GM23338 (cell line): ENCODE results near the gene CYRIA. TPM values are rescaled to one million over a fixed set of nuclear protein-coding genes. Genes with fewer than 3 reads are reported as not detected.
A peak's percentile ranks its signal among the peaks of the same experiment; 100 is the strongest.

ENCODE experiments used
- ATAC-seq: fragments of 200-7000 bp; cut with Tn5 transposase; 3 replicates; pipeline ENCODE4 v1.9.1; 2020
- DNase-seq: peaks from one replicate; pipeline ENCODE4 v3.0.0-alpha.2; 2015; ENCODE audit warnings: low spot score
- H2AFZ ChIP-seq: fragments of 200-600 bp; sonication (generic); 2 replicates; pipeline ENCODE4 v1.8.0; 2016; ENCODE audit warnings: antibody characterized with exemption, mild to moderate bottlenecking, moderate library complexity
- H3F3A ChIP-seq: fragments of 200-600 bp; sonication (generic); replicated peaks from 2 replicates; pipeline ENCODE4 v1.8.0; 2017; ENCODE audit warnings: antibody characterized with exemption, mixed run types, low read depth
- H3K27ac ChIP-seq: fragments of 200-600 bp; sonication (generic); 2 replicates; pipeline ENCODE4 v1.6.1; 2016; ENCODE audit warnings: low read depth
- H3K27me3 ChIP-seq: fragments of 200-600 bp; sonication (generic); 2 replicates; pipeline ENCODE4 v1.8.0; 2016; ENCODE audit warnings: mild to moderate bottlenecking, mixed run types, moderate library complexity; ENCODE audit not compliant: insufficient read depth
- H3K36me3 ChIP-seq: fragments of 200-600 bp; sonication (generic); 2 replicates; pipeline ENCODE4 v1.8.0; 2016; ENCODE audit warnings: mild to moderate bottlenecking; ENCODE audit not compliant: insufficient read depth
- H3K4me1 ChIP-seq: fragments of 200-600 bp; sonication (generic); 2 replicates; pipeline ENCODE4 v1.8.0; 2016; ENCODE audit warnings: mild to moderate bottlenecking, moderate library complexity; ENCODE audit not compliant: insufficient read depth
- H3K4me2 ChIP-seq: fragments of 200-600 bp; sonication (generic); 2 replicates; pipeline ENCODE4 v1.7.1; 2017; ENCODE audit warnings: mixed run types
- H3K4me3 ChIP-seq: fragments of 200-600 bp; sonication (generic); 2 replicates; pipeline ENCODE4 v1.6.1; 2016; ENCODE audit warnings: mixed run types
- H3K79me2 ChIP-seq: fragments of 200-600 bp; sonication (generic); replicated peaks from 2 replicates; pipeline ENCODE4 v1.8.0; 2017; ENCODE audit warnings: mild to moderate bottlenecking; ENCODE audit not compliant: insufficient read depth
- H3K9me2 ChIP-seq: fragments of 200-600 bp; sonication (generic); 2 replicates; pipeline ENCODE4 v1.8.0; 2017; ENCODE audit not compliant: insufficient read depth
- H4K20me1 ChIP-seq: fragments of 200-600 bp; sonication (generic); replicated peaks from 2 replicates; pipeline ENCODE4 v1.8.0; 2017; ENCODE audit warnings: mild to moderate bottlenecking; ENCODE audit not compliant: insufficient read depth
- H3K27ac Mint-ChIP-seq: 2 replicates; pipeline ENCODE4 v1.8.0; 2020; ENCODE audit warnings: inconsistent platforms, mild to moderate bottlenecking, moderate library complexity, mixed read lengths
- H3K27me3 Mint-ChIP-seq: 3 replicates; pipeline ENCODE4 v1.8.0; 2022; ENCODE audit warnings: low read depth, mild to moderate bottlenecking, moderate library complexity, mixed read lengths, inconsistent platforms; ENCODE audit not compliant: insufficient read depth, poor library complexity
- H3K36me3 Mint-ChIP-seq: 3 replicates; pipeline ENCODE4 v1.8.0; 2021; ENCODE audit warnings: low read depth, mild to moderate bottlenecking, inconsistent platforms, moderate library complexity, mixed read lengths
- H3K4me1 Mint-ChIP-seq: 3 replicates; pipeline ENCODE4 v1.8.0; 2020; ENCODE audit warnings: mild to moderate bottlenecking, inconsistent platforms, mixed read lengths
- H3K4me3 Mint-ChIP-seq: 3 replicates; pipeline ENCODE4 v1.8.0; 2021; ENCODE audit warnings: moderate library complexity, mild to moderate bottlenecking, inconsistent platforms, mixed read lengths
- H3K9me3 Mint-ChIP-seq: 3 replicates; pipeline ENCODE4 v1.8.0; 2020; ENCODE audit warnings: moderate library complexity, mild to moderate bottlenecking, inconsistent platforms, mixed read lengths
- CREB1 ChIP-seq: fragments of 250-450 bp; sonication (Bioruptor Pico); IDR thresholded peaks from 2 replicates; pipeline ENCODE4 v1.5.0; 2020; ENCODE audit warnings: low read depth, mild to moderate bottlenecking, moderate library complexity
- CTCF ChIP-seq, 2 experiments: fragments of 200-600 bp in 1 of 2; sonication (generic) in 1 of 2; conservative IDR thresholded peaks; 2 replicates each; pipeline versions ENCODE4 v1.5.1 to v1.6.1; 2016 to 2017; ENCODE audit warnings: antibody characterized with exemption in 2 of 2, low read depth in 2 of 2, mild to moderate bottlenecking in 2 of 2, moderate library complexity in 1 of 2
- ETS1 ChIP-seq: IDR thresholded peaks from 2 replicates; pipeline ENCODE4 v1.6.1; 2016; ENCODE audit warnings: antibody characterized with exemption
- EZH2 ChIP-seq: fragments of 200-600 bp; sonication (generic); IDR thresholded peaks from one replicate; pipeline ENCODE4 v1.8.0; 2017; ENCODE audit warnings: antibody characterized with exemption, mild to moderate bottlenecking, low read depth; ENCODE audit not compliant: unreplicated experiment
- EZH2phosphoT487 ChIP-seq: fragments of 200-600 bp; sonication (generic); IDR thresholded peaks from one replicate; pipeline ENCODE4 v1.8.1; 2018; ENCODE audit warnings: antibody characterized with exemption; ENCODE audit not compliant: unreplicated experiment
- JUNB ChIP-seq: IDR thresholded peaks from one replicate; pipeline ENCODE4 v1.6.1; 2016; ENCODE audit warnings: antibody characterized with exemption; ENCODE audit not compliant: unreplicated experiment
- NANOG ChIP-seq: IDR thresholded peaks from 2 replicates; pipeline ENCODE4 v1.6.1; 2016; ENCODE audit warnings: antibody characterized with exemption, borderline replicate concordance
- POLR2AphosphoS5 ChIP-seq: IDR thresholded peaks from 2 replicates; pipeline ENCODE4 v1.6.1; 2016; ENCODE audit warnings: antibody characterized with exemption, low read depth
- REST ChIP-seq: IDR thresholded peaks from one replicate; pipeline ENCODE4 v1.6.1; 2018; ENCODE audit warnings: antibody characterized with exemption; ENCODE audit not compliant: unreplicated experiment
- STAT1 ChIP-seq: IDR thresholded peaks from one replicate; pipeline ENCODE4 v1.6.1; 2016; ENCODE audit warnings: antibody characterized with exemption; ENCODE audit not compliant: unreplicated experiment
- ZNF114 ChIP-seq: fragments of 250-450 bp; sonication (Bioruptor Pico); IDR thresholded peaks from 2 replicates; pipeline ENCODE4 v1.5.0; 2020; ENCODE audit warnings: mild to moderate bottlenecking, moderate library complexity
- ZNF331 ChIP-seq: fragments of 250-450 bp; sonication (Bioruptor Pico); IDR thresholded peaks from 2 replicates; pipeline ENCODE4 v1.5.0; 2020; ENCODE audit warnings: low read depth, mild to moderate bottlenecking, moderate library complexity
- ZNF462 ChIP-seq: fragments of 250-450 bp; sonication (Bioruptor Pico); IDR thresholded peaks from 2 replicates; pipeline ENCODE4 v1.5.0; 2020; ENCODE audit warnings: mild to moderate bottlenecking, moderate library complexity
- polyA plus RNA-seq: library from polyadenylated mRNA; unstranded; fragments of >200 nt; fragmentation: Nextera tagmentation; extraction: Ambion mirVana; gene quantifications from 2 replicates; pipeline ENCODE4 v1.2.1, GENCODE V29; 2016
- total RNA-seq: library from RNA; depleted of rRNA; stranded (reverse); fragments of >200 nt; shearing (Covaris generic); gene quantifications from 2 replicates; pipeline ENCODE4 v1.2.3, GENCODE V29; 2014

CYRIA gene
- total and polyA plus RNA-seq, 2 experiments from 2014 or later: 3.0 to 5.3 TPM

GRCh38 chr2:16625759-16626158, 39.9 kb downstream of the CYRIA start:
- H3K27ac Mint-ChIP-seq: peak overlapping the region; percentile 64; the same call in 1 of the 2 replicates

More at GRCh38 chr2:16625759-16626158, 39.9 kb downstream of the CYRIA start:
- Mint-ChIP-seq H3K36me3 (no peaks in the 10 kb centered on the region), H3K27me3 (no peaks in the 10 kb centered on the region), H3K4me3 (no peak overlapping the region), H3K4me1 (peaks cover 38% of the 10 kb centered on the region), H3K9me3 (no peaks in the 10 kb centered on the region)
- Histone ChIP-seq H3K27ac (no peak overlapping the region), H4K20me1 (no peaks in the 10 kb centered on the region), H3K9me2 (no peaks in the 10 kb centered on the region; the same call in 1 of the 2 replicates), H3K27me3 (no peaks in the 10 kb centered on the region), H3K4me1 (peaks cover 16% of the 10 kb centered on the region), H3K36me3 (no peaks in the 10 kb centered on the region), H2AFZ (peak overlapping the region; percentile 84; the same call in 1 of the 2 replicates), H3K79me2 (no peaks in the 10 kb centered on the region), H3K4me2 (peak overlapping the region; percentile 59), H3K4me3 (0 out of 2 replicates have a peak overlapping the region, but pooled peaks have one; percentile 13), H3F3A (no peaks in the 10 kb centered on the region)
- ATAC-seq (no peak), DNase-seq (no peak)
- TF ChIP-seq ZNF114 (CRISPR knock-in tag) (no peak), ZNF331 (CRISPR knock-in tag) (no peak), EZH2phosphoT487 (no peak), CREB1 (CRISPR knock-in tag) (no peak), EZH2 (no peak), NANOG (no peak), JUNB (no peak), STAT1 (no peak), ZNF462 (CRISPR knock-in tag) (no peak), CTCF (conservative IDR thresholded peaks at IDR 0.05; ENCODE audit: low read depth in 2 of 2) (no peak), POLR2AphosphoS5 (no peak), ETS1 (no peak), REST (no peak)
